ENCODE data around the gene SELP. TPM values are rescaled to one million over a fixed set of nuclear protein-coding genes. Genes with fewer than 3 reads are reported as not detected.

SELP gene
- total RNA-seq, 1 donor from 2014 or later = not detected

DNA sequence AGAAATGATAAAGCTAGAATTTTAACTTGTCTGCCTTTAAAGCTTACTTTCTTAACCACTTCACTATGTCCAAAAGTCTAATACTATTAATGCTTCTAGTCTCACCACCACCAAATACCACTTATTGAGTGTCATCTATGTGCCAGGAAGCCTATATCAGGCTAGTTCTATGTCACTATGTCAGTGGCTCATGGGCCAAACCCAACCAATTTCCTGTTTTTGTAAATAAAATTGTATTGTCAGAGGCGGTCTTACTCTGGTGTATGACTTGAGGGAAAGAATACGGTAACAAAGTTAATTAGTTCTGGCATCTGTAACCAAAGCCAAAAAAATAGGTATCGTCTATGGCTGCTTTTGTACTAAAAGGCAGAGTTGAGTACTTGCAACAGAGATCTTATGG lies 58.5 kb downstream of the SELP start:
- Histone ChIP-seq H3K36me3 (ENCODE audit: insufficient read depth, low read length) (no peaks in the 10 kb centered on the region), H3K4me2 (ENCODE audit: low read length) (no peak overlapping the region), H3K4me1 (ENCODE audit: insufficient read depth, low read length) (no peaks in the 10 kb centered on the region), H3K9me3 (ENCODE audit: insufficient read depth, low read depth, low read length) (no peaks in the 10 kb centered on the region), H3K27ac (ENCODE audit: low read depth, low read length) (no peak overlapping the region), H2AFZ (ENCODE audit: low read depth, low read length) (no peak overlapping the region), H3K4me3 (ENCODE audit: insufficient read depth, low read depth, low read length) (no peak overlapping the region), H3K27me3 (ENCODE audit: insufficient read depth, low read length) (peaks cover 5% of the 10 kb centered on the region), H3K9ac (ENCODE audit: low read length) (no peak overlapping the region), H4K20me1 (ENCODE audit: insufficient read depth, low read length) (no peaks in the 10 kb centered on the region), H3K79me2 (ENCODE audit: insufficient read depth, low read length) (no peaks in the 10 kb centered on the region)
- peaks cover 3% of the 10 kb centered on the region for H3K4me1 Mint-ChIP-seq (ENCODE audit: low read depth, unreplicated experiment)
- no peak overlapping the region for H3K4me3 Mint-ChIP-seq (ENCODE audit: unreplicated experiment)
- DNase-seq (ENCODE audit: low read depth) (no peak), FAIRE-seq (no peak)
- H3K27ac Mint-ChIP-seq (ENCODE audit: unreplicated experiment) = no peak overlapping the region
- H3K9me3 Mint-ChIP-seq (ENCODE audit: unreplicated experiment) = peaks cover 3% of the 10 kb centered on the region
- peaks cover 5% of the 10 kb centered on the region for H3K27me3 Mint-ChIP-seq (ENCODE audit: low read depth, unreplicated experiment)
- TF ChIP-seq, protein P1, sequence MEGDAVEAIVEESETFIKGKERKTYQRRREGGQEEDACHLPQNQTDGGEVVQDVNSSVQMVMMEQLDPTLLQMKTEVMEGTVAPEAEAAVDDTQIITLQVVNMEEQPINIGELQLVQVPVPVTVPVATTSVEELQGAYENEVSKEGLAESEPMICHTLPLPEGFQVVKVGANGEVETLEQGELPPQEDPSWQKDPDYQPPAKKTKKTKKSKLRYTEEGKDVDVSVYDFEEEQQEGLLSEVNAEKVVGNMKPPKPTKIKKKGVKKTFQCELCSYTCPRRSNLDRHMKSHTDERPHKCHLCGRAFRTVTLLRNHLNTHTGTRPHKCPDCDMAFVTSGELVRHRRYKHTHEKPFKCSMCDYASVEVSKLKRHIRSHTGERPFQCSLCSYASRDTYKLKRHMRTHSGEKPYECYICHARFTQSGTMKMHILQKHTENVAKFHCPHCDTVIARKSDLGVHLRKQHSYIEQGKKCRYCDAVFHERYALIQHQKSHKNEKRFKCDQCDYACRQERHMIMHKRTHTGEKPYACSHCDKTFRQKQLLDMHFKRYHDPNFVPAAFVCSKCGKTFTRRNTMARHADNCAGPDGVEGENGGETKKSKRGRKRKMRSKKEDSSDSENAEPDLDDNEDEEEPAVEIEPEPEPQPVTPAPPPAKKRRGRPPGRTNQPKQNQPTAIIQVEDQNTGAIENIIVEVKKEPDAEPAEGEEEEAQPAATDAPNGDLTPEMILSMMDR (IDR thresholded peaks at IDR 0.05; ENCODE audit: insufficient read depth, low read depth, low read length) = no peak
- no peak for TF ChIP-seq EZH2 (IDR thresholded peaks at IDR 0.05; ENCODE audit: insufficient read depth, low read length)
- H3K36me3 Mint-ChIP-seq (ENCODE audit: low read depth, unreplicated experiment) = no peaks in the 10 kb centered on the region

DNA sequence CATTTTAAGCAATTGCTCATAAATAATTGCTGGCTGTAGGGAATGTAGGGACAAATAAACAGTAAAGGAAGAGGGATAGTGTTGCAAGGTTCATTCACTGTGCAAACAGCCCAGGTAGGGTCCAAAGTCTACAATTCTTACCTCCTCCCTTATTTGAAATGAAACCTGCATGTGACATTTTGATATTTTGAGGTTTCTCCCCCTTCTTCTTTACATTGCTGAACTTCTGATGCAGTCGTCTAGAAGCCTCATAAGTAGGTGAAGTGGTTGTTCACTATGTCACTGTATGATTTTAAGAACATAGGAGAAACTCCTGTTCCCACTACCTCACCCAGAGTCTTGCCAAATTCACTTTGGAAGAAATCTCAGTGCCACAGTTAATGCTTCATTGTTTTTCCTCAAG lies 59.8 kb downstream of the SELP start:
- no peak for TF ChIP-seq EZH2 (IDR thresholded peaks at IDR 0.05; ENCODE audit: insufficient read depth, low read length)
- TF ChIP-seq, protein P1 (IDR thresholded peaks at IDR 0.05; ENCODE audit: insufficient read depth, low read depth, low read length) = no peak
- Histone ChIP-seq H3K9ac (ENCODE audit: low read length) (no peak overlapping the region), H3K4me2 (ENCODE audit: low read length) (no peak overlapping the region), H3K27me3 (ENCODE audit: insufficient read depth, low read length) (peaks cover 3% of the 10 kb centered on the region), H3K27ac (ENCODE audit: low read depth, low read length) (no peak overlapping the region), H3K36me3 (ENCODE audit: insufficient read depth, low read length) (no peaks in the 10 kb centered on the region), H3K9me3 (ENCODE audit: insufficient read depth, low read depth, low read length) (no peaks in the 10 kb centered on the region), H4K20me1 (ENCODE audit: insufficient read depth, low read length) (no peaks in the 10 kb centered on the region), H3K4me3 (ENCODE audit: insufficient read depth, low read depth, low read length) (no peak overlapping the region), H3K4me1 (ENCODE audit: insufficient read depth, low read length) (no peaks in the 10 kb centered on the region), H3K79me2 (ENCODE audit: insufficient read depth, low read length) (no peaks in the 10 kb centered on the region), H2AFZ (ENCODE audit: low read depth, low read length) (no peak overlapping the region)
- Mint-ChIP-seq H3K36me3 (ENCODE audit: low read depth, unreplicated experiment) (no peaks in the 10 kb centered on the region), H3K4me1 (ENCODE audit: low read depth, unreplicated experiment) (peaks cover 3% of the 10 kb centered on the region), H3K9me3 (ENCODE audit: unreplicated experiment) (no peaks in the 10 kb centered on the region), H3K27me3 (ENCODE audit: low read depth, unreplicated experiment) (peaks cover under 1% of the 10 kb centered on the region), H3K27ac (ENCODE audit: unreplicated experiment) (no peak overlapping the region), H3K4me3 (ENCODE audit: unreplicated experiment) (no peak overlapping the region)
- DNase-seq (ENCODE audit: low read depth) = no peak
- no peak for FAIRE-seq

DNA sequence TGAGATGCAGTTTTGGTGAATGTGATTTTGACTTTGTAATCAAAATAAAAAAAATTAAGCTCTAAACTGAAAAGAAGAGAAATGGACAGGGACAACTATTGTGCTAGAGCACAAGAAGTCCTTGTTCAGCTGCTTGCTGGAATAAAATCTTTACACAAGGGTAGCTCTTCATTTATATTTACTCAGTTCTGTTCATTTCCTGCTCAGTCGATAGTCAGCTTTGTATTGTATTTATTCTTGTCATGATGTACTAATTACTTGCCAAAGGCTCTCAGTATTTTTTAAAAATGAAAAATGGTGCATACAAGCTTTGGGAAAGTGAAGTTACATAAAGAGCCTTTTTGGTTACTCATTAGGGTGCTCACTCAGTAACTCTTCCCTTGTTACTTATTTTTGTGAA lies 61.4 kb downstream of the SELP start:
- Histone ChIP-seq H3K27ac (ENCODE audit: low read depth, low read length) (no peak overlapping the region), H4K20me1 (ENCODE audit: insufficient read depth, low read length) (no peaks in the 10 kb centered on the region), H3K9me3 (ENCODE audit: insufficient read depth, low read depth, low read length) (no peaks in the 10 kb centered on the region), H3K79me2 (ENCODE audit: insufficient read depth, low read length) (no peaks in the 10 kb centered on the region), H3K27me3 (ENCODE audit: insufficient read depth, low read length) (peaks cover 3% of the 10 kb centered on the region), H2AFZ (ENCODE audit: low read depth, low read length) (no peak overlapping the region), H3K4me2 (ENCODE audit: low read length) (no peak overlapping the region), H3K4me3 (ENCODE audit: insufficient read depth, low read depth, low read length) (no peak overlapping the region), H3K4me1 (ENCODE audit: insufficient read depth, low read length) (no peaks in the 10 kb centered on the region), H3K9ac (ENCODE audit: low read length) (no peak overlapping the region), H3K36me3 (ENCODE audit: insufficient read depth, low read length) (no peaks in the 10 kb centered on the region)
- DNase-seq (ENCODE audit: low read depth) (no peak), FAIRE-seq (no peak)
- H3K4me1 Mint-ChIP-seq (ENCODE audit: low read depth, unreplicated experiment) = peaks cover 3% of the 10 kb centered on the region
- no peak for TF ChIP-seq EZH2 (IDR thresholded peaks at IDR 0.05; ENCODE audit: insufficient read depth, low read length)
- TF ChIP-seq, protein P1 (IDR thresholded peaks at IDR 0.05; ENCODE audit: insufficient read depth, low read depth, low read length) = no peak
- H3K9me3 Mint-ChIP-seq (ENCODE audit: unreplicated experiment) = no peaks in the 10 kb centered on the region
- H3K36me3 Mint-ChIP-seq (ENCODE audit: low read depth, unreplicated experiment) = no peaks in the 10 kb centered on the region
- H3K4me3 Mint-ChIP-seq (ENCODE audit: unreplicated experiment) = no peak overlapping the region
- no peaks in the 10 kb centered on the region for H3K27me3 Mint-ChIP-seq (ENCODE audit: low read depth, unreplicated experiment)
- H3K27ac Mint-ChIP-seq (ENCODE audit: unreplicated experiment) = no peak overlapping the region

Data from astrocyte (in vitro differentiated cells and primary cell).